GM23338 (cell line): ENCODE measurements around the gene COL1A2. TPM values are rescaled to one million over a fixed set of nuclear protein-coding genes. Genes with fewer than 3 reads are reported as not detected.

Source experiments
- ATAC-seq: fragments of 200-7000 bp; cut with Tn5 transposase; 3 replicates; pipeline ENCODE4 v1.9.1; 2020
- DNase-seq: peaks from one replicate; pipeline ENCODE4 v3.0.0-alpha.2; 2015; ENCODE audit warnings: low spot score
- H2AFZ ChIP-seq: fragments of 200-600 bp; sonication (generic); 2 replicates; pipeline ENCODE4 v1.8.0; 2016; ENCODE audit warnings: antibody characterized with exemption, mild to moderate bottlenecking, moderate library complexity
- H3F3A ChIP-seq: fragments of 200-600 bp; sonication (generic); replicated peaks from 2 replicates; pipeline ENCODE4 v1.8.0; 2017; ENCODE audit warnings: antibody characterized with exemption, mixed run types, low read depth
- H3K27ac ChIP-seq: fragments of 200-600 bp; sonication (generic); 2 replicates; pipeline ENCODE4 v1.6.1; 2016; ENCODE audit warnings: low read depth
- H3K27me3 ChIP-seq: fragments of 200-600 bp; sonication (generic); 2 replicates; pipeline ENCODE4 v1.8.0; 2016; ENCODE audit warnings: mild to moderate bottlenecking, mixed run types, moderate library complexity; ENCODE audit not compliant: insufficient read depth
- H3K36me3 ChIP-seq: fragments of 200-600 bp; sonication (generic); 2 replicates; pipeline ENCODE4 v1.8.0; 2016; ENCODE audit warnings: mild to moderate bottlenecking; ENCODE audit not compliant: insufficient read depth
- H3K4me1 ChIP-seq: fragments of 200-600 bp; sonication (generic); 2 replicates; pipeline ENCODE4 v1.8.0; 2016; ENCODE audit warnings: mild to moderate bottlenecking, moderate library complexity; ENCODE audit not compliant: insufficient read depth
- H3K4me2 ChIP-seq: fragments of 200-600 bp; sonication (generic); 2 replicates; pipeline ENCODE4 v1.7.1; 2017; ENCODE audit warnings: mixed run types
- H3K4me3 ChIP-seq: fragments of 200-600 bp; sonication (generic); 2 replicates; pipeline ENCODE4 v1.6.1; 2016; ENCODE audit warnings: mixed run types
- H3K79me2 ChIP-seq: fragments of 200-600 bp; sonication (generic); replicated peaks from 2 replicates; pipeline ENCODE4 v1.8.0; 2017; ENCODE audit warnings: mild to moderate bottlenecking; ENCODE audit not compliant: insufficient read depth
- H3K9me2 ChIP-seq: fragments of 200-600 bp; sonication (generic); 2 replicates; pipeline ENCODE4 v1.8.0; 2017; ENCODE audit not compliant: insufficient read depth
- H4K20me1 ChIP-seq: fragments of 200-600 bp; sonication (generic); replicated peaks from 2 replicates; pipeline ENCODE4 v1.8.0; 2017; ENCODE audit warnings: mild to moderate bottlenecking; ENCODE audit not compliant: insufficient read depth
- H3K27ac Mint-ChIP-seq: 2 replicates; pipeline ENCODE4 v1.8.0; 2020; ENCODE audit warnings: inconsistent platforms, mild to moderate bottlenecking, moderate library complexity, mixed read lengths
- H3K27me3 Mint-ChIP-seq: 3 replicates; pipeline ENCODE4 v1.8.0; 2022; ENCODE audit warnings: low read depth, mild to moderate bottlenecking, moderate library complexity, mixed read lengths, inconsistent platforms; ENCODE audit not compliant: insufficient read depth, poor library complexity
- H3K36me3 Mint-ChIP-seq: 3 replicates; pipeline ENCODE4 v1.8.0; 2021; ENCODE audit warnings: low read depth, mild to moderate bottlenecking, inconsistent platforms, moderate library complexity, mixed read lengths
- H3K4me1 Mint-ChIP-seq: 3 replicates; pipeline ENCODE4 v1.8.0; 2020; ENCODE audit warnings: mild to moderate bottlenecking, inconsistent platforms, mixed read lengths
- H3K4me3 Mint-ChIP-seq: 3 replicates; pipeline ENCODE4 v1.8.0; 2021; ENCODE audit warnings: moderate library complexity, mild to moderate bottlenecking, inconsistent platforms, mixed read lengths
- H3K9me3 Mint-ChIP-seq: 3 replicates; pipeline ENCODE4 v1.8.0; 2020; ENCODE audit warnings: moderate library complexity, mild to moderate bottlenecking, inconsistent platforms, mixed read lengths
- CREB1 ChIP-seq: fragments of 250-450 bp; sonication (Bioruptor Pico); IDR thresholded peaks from 2 replicates; pipeline ENCODE4 v1.5.0; 2020; ENCODE audit warnings: low read depth, mild to moderate bottlenecking, moderate library complexity
- ETS1 ChIP-seq: IDR thresholded peaks from 2 replicates; pipeline ENCODE4 v1.6.1; 2016; ENCODE audit warnings: antibody characterized with exemption
- EZH2 ChIP-seq: fragments of 200-600 bp; sonication (generic); IDR thresholded peaks from one replicate; pipeline ENCODE4 v1.8.0; 2017; ENCODE audit warnings: antibody characterized with exemption, mild to moderate bottlenecking, low read depth; ENCODE audit not compliant: unreplicated experiment
- JUNB ChIP-seq: IDR thresholded peaks from one replicate; pipeline ENCODE4 v1.6.1; 2016; ENCODE audit warnings: antibody characterized with exemption; ENCODE audit not compliant: unreplicated experiment
- NANOG ChIP-seq: IDR thresholded peaks from 2 replicates; pipeline ENCODE4 v1.6.1; 2016; ENCODE audit warnings: antibody characterized with exemption, borderline replicate concordance
- POLR2AphosphoS5 ChIP-seq: IDR thresholded peaks from 2 replicates; pipeline ENCODE4 v1.6.1; 2016; ENCODE audit warnings: antibody characterized with exemption, low read depth
- ZNF331 ChIP-seq: fragments of 250-450 bp; sonication (Bioruptor Pico); IDR thresholded peaks from 2 replicates; pipeline ENCODE4 v1.5.0; 2020; ENCODE audit warnings: low read depth, mild to moderate bottlenecking, moderate library complexity
- ZNF462 ChIP-seq: fragments of 250-450 bp; sonication (Bioruptor Pico); IDR thresholded peaks from 2 replicates; pipeline ENCODE4 v1.5.0; 2020; ENCODE audit warnings: mild to moderate bottlenecking, moderate library complexity
- polyA plus RNA-seq: library from polyadenylated mRNA; unstranded; fragments of >200 nt; fragmentation: Nextera tagmentation; extraction: Ambion mirVana; gene quantifications from 2 replicates; pipeline ENCODE4 v1.2.1, GENCODE V29; 2016
- total RNA-seq: library from RNA; depleted of rRNA; stranded (reverse); fragments of >200 nt; shearing (Covaris generic); gene quantifications from 2 replicates; pipeline ENCODE4 v1.2.3, GENCODE V29; 2014

Gene COL1A2
- total and polyA plus RNA-seq, 2 experiments from 2014 or later: 32.0 to 67.0 TPM

DNA sequence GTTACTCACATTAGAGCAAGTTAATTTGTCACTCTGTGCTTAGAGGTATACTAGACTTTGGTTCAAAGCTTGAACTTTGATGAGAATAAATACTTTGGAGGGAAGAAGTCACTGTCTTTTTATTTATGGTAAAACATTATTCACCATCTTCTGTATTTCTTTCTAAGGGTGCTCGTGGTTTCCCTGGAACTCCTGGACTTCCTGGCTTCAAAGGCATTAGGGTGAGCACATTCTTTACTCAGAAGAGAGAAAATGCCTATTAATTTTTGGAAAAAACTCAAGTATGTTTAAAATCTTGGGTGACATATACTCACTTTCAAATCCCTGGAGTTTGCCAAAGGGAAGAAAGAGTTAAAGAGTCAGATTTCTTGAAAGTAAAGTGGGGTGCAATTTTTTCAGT is 10.8 kb downstream of the COL1A2 start:
- ATAC-seq: no peak
- no peaks in the 10 kb centered on the region for H3K4me1 ChIP-seq
- H3K27me3 ChIP-seq: no peaks in the 10 kb centered on the region
- H3K27ac ChIP-seq: no peak overlapping the region
- no peaks in the 10 kb centered on the region for H3K27me3 Mint-ChIP-seq
- H3K4me3 ChIP-seq: no peak overlapping the region
- H3K9me3 Mint-ChIP-seq: no peaks in the 10 kb centered on the region
- no peak overlapping the region for H3K27ac Mint-ChIP-seq
- peaks cover 59% of the 10 kb centered on the region for H3K36me3 Mint-ChIP-seq
- H3K4me2 ChIP-seq: no peak overlapping the region
- H3K36me3 ChIP-seq: peaks cover 42% of the 10 kb centered on the region
- H3F3A ChIP-seq: no peaks in the 10 kb centered on the region
- H3K79me2 ChIP-seq: no peaks in the 10 kb centered on the region
- 0 out of 2 replicates have a peak, but pooled peaks cover 6% of the 10 kb centered on the region for H4K20me1 ChIP-seq
- H3K4me3 Mint-ChIP-seq: no peak overlapping the region
- TF ChIP-seq ETS1 (no peak), POLR2AphosphoS5 (no peak), CREB1 (CRISPR knock-in tag) (no peak), NANOG (no peak), JUNB (no peak), ZNF331 (CRISPR knock-in tag) (no peak), EZH2 (no peak), ZNF462 (CRISPR knock-in tag) (no peak)
- no peaks in the 10 kb centered on the region for H3K4me1 Mint-ChIP-seq
- H2AFZ ChIP-seq: no peak overlapping the region
- DNase-seq: no peak
- H3K9me2 ChIP-seq: no peaks in the 10 kb centered on the region
